Panc1 (cell line): ENCODE data around the gene HLA-DQA1. TPM values are rescaled to one million over a fixed set of nuclear protein-coding genes. Genes with fewer than 3 reads are reported as not detected.

ENCODE experiments used
- ATAC-seq: fragments of 200-7000 bp; cut with Tn5 transposase; 2 replicates; pipeline ENCODE4 v1.9.1; 2020; ENCODE audit warnings: mild to moderate bottlenecking, moderate library complexity
- BruUV-seq: library from RNA; stranded (reverse); fragments of 400-500 nt; replicated peaks from 2 replicates; lab custom pipeline; 2021; lab: Mats Ljungman, UMichigan
- CTCF ChIA-PET: fragments of 300-600 bp; sonication (Branson Sonifier 250); formaldehyde crosslinking; loops from one replicate; lab custom pipeline; 2022; ENCODE audit warnings: antibody characterized with exemption; lab: Charles Lee
- POLR2A ChIA-PET: fragments of 300-600 bp; sonication (Branson Sonifier 250); formaldehyde crosslinking; loops from one replicate; lab custom pipeline; 2022; ENCODE audit warnings: antibody characterized with exemption; lab: Charles Lee
- DNase-seq: peaks from one replicate; pipeline ENCODE4 v3.0.0-alpha.2; 2010; ENCODE audit warnings: low read depth, low spot score
- H3K27ac ChIP-seq: 2 replicates; pipeline ENCODE4 v1.5.1; 2011; ENCODE audit warnings: mild to moderate bottlenecking, low read length, inconsistent platforms
- H3K27me3 ChIP-seq: fragments of 200-500 bp; sonication (Bioruptor generic); 2 replicates; pipeline ENCODE4 v1.6.0; 2014; ENCODE audit warnings: low read length, inconsistent platforms; ENCODE audit not compliant: control insufficient read depth, insufficient read depth
- H3K36me3 ChIP-seq: fragments of 200-500 bp; sonication (Bioruptor generic); 2 replicates; pipeline ENCODE4 v1.5.1; 2014; ENCODE audit warnings: inconsistent platforms, mild to moderate bottlenecking, low read length, moderate library complexity; ENCODE audit not compliant: control insufficient read depth, insufficient read depth
- H3K4me1 ChIP-seq: 2 replicates; pipeline ENCODE4 v1.5.1; 2011; ENCODE audit warnings: inconsistent platforms, mild to moderate bottlenecking, low read length, moderate library complexity; ENCODE audit not compliant: control insufficient read depth, insufficient read depth
- H3K4me3 ChIP-seq, 2 experiments: 2 replicates each; pipeline ENCODE4 v1.5.1; 2011 to 2012; ENCODE audit warnings: low read depth in 2 of 2, low read length in 2 of 2, mild to moderate bottlenecking in 2 of 2, inconsistent platforms in 1 of 2, moderate library complexity in 1 of 2
- H3K9me3 ChIP-seq: fragments of 200-500 bp; sonication (Bioruptor generic); 2 replicates; pipeline ENCODE4 v1.5.1; 2014; ENCODE audit warnings: low read depth, mild to moderate bottlenecking, inconsistent platforms, low read length, moderate library complexity; ENCODE audit not compliant: control insufficient read depth, insufficient read depth
- POLR2AphosphoS5 ChIP-seq: IDR thresholded peaks from 2 replicates; pipeline ENCODE4 v1.6.1; 2012; ENCODE audit warnings: mild to moderate bottlenecking, low read depth, low read length, moderate library complexity
- SIN3A ChIP-seq: IDR thresholded peaks from 2 replicates; pipeline ENCODE4 v1.6.1; 2012; ENCODE audit warnings: low read depth, mild to moderate bottlenecking, low read length, moderate library complexity, borderline replicate concordance; ENCODE audit not compliant: insufficient read depth
- TCF7L2 ChIP-seq: IDR thresholded peaks from 2 replicates; pipeline ENCODE4 v1.6.1; 2011; ENCODE audit warnings: mild to moderate bottlenecking, low read depth, low read length, inconsistent platforms
- in situ Hi-C: cut with HindIII; loops from 2 replicates; pipeline ENCODE4 v1.10.0; 2016; ENCODE audit warnings: low sequenced_read_pairs, low pct_unique_long_range_greater_than_20kb
- intact Hi-C: fragments of 100-400 bp; cut with micrococcal nuclease; formaldehyde crosslinking; loops from one replicate; pipeline ENCODE4 v1.10.0; 2022; ENCODE audit not compliant: unreplicated experiment
- total RNA-seq: library from RNA; stranded (reverse); gene quantifications from one replicate; pipeline ENCODE4 v1.2.1, GENCODE V29; 2021; ENCODE audit not compliant: unreplicated experiment
- TF ChIP-seq, protein P1 (sequence below): fragments of 450-650 bp; IDR thresholded peaks from 2 replicates; pipeline ENCODE4 v1.5.1; 2017; ENCODE audit warnings: mild to moderate bottlenecking
- TF ChIP-seq, protein P2 (sequence below), 2 experiments: IDR thresholded peaks; 2 replicates each; pipeline ENCODE4 v1.6.1; 2011 to 2012; ENCODE audit warnings: low read depth in 2 of 2, control low read depth in 1 of 2, low read length in 1 of 2, mild to moderate bottlenecking in 1 of 2, moderate library complexity in 1 of 2; ENCODE audit not compliant: insufficient read depth in 1 of 2

Gene HLA-DQA1
- total RNA-seq, 1 experiment from 2014 or later, result 0.39 TPM

DNA sequence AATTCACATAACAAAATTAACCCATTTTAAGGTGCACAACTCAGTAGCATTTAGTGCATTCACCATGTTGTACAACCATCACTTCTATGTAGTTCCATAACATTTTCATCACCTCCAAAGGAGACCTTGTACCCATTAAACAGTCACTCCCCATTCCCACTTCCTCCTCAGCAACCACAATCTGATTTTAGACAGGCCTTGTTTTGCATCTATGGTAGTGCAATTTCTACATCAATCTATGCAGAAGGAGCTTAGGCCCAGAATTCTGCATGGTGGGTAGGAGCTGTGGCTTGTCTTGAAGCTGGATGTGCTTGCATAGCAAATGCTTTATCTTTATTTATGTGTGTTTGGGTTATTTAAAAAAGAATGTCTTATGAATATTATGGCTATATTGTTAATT is 13.5 kb upstream of the HLA-DQA1 start:
- H3K36me3 ChIP-seq, result no peaks in the 10 kb centered on the region
- CTCF ChIA-PET, result no interaction called here
- TF ChIP-seq TCF7L2 (no peak), SIN3A (no peak), POLR2AphosphoS5 (no peak)
- TF ChIP-seq, protein P1, sequence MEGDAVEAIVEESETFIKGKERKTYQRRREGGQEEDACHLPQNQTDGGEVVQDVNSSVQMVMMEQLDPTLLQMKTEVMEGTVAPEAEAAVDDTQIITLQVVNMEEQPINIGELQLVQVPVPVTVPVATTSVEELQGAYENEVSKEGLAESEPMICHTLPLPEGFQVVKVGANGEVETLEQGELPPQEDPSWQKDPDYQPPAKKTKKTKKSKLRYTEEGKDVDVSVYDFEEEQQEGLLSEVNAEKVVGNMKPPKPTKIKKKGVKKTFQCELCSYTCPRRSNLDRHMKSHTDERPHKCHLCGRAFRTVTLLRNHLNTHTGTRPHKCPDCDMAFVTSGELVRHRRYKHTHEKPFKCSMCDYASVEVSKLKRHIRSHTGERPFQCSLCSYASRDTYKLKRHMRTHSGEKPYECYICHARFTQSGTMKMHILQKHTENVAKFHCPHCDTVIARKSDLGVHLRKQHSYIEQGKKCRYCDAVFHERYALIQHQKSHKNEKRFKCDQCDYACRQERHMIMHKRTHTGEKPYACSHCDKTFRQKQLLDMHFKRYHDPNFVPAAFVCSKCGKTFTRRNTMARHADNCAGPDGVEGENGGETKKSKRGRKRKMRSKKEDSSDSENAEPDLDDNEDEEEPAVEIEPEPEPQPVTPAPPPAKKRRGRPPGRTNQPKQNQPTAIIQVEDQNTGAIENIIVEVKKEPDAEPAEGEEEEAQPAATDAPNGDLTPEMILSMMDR, result no peak
- TF ChIP-seq, protein P2, sequence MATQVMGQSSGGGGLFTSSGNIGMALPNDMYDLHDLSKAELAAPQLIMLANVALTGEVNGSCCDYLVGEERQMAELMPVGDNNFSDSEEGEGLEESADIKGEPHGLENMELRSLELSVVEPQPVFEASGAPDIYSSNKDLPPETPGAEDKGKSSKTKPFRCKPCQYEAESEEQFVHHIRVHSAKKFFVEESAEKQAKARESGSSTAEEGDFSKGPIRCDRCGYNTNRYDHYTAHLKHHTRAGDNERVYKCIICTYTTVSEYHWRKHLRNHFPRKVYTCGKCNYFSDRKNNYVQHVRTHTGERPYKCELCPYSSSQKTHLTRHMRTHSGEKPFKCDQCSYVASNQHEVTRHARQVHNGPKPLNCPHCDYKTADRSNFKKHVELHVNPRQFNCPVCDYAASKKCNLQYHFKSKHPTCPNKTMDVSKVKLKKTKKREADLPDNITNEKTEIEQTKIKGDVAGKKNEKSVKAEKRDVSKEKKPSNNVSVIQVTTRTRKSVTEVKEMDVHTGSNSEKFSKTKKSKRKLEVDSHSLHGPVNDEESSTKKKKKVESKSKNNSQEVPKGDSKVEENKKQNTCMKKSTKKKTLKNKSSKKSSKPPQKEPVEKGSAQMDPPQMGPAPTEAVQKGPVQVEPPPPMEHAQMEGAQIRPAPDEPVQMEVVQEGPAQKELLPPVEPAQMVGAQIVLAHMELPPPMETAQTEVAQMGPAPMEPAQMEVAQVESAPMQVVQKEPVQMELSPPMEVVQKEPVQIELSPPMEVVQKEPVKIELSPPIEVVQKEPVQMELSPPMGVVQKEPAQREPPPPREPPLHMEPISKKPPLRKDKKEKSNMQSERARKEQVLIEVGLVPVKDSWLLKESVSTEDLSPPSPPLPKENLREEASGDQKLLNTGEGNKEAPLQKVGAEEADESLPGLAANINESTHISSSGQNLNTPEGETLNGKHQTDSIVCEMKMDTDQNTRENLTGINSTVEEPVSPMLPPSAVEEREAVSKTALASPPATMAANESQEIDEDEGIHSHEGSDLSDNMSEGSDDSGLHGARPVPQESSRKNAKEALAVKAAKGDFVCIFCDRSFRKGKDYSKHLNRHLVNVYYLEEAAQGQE (IDR thresholded peaks at IDR 0.05; ENCODE audit: insufficient read depth in 1 of 2, low read depth in 2 of 2, low read length in 1 of 2), result no peak
- H3K9me3 ChIP-seq, result no peaks in the 10 kb centered on the region
- POLR2A ChIA-PET, result no interaction called here
- H3K27me3 ChIP-seq, result no peaks in the 10 kb centered on the region
- no peaks in the 10 kb centered on the region for H3K4me1 ChIP-seq
- no peak overlapping the region for H3K27ac ChIP-seq
- intact Hi-C loops (no loop called here), in situ Hi-C loops (no loop called here)
- H3K4me3 ChIP-seq, result no peak overlapping the region
- no peak for ATAC-seq
- no TSS peak for BruUV-seq
- no peak for DNase-seq

DNA sequence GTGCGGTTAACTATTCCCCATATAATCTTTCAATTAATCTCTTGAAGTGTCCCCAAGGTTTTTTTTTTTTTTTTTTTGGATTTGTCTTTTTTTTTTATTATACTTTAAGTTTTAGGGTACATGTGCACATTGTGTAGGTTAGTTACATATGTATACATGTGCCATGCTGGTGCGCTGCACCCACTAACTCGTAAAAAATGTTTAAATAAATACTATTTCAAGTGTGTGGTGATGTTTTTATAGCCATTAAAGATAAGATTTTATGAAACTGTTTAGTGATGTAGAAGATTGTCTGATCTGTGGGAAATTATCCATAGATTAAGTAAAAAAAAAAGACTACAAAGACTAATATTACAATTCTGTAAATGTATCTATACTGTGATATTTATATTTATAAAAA is 12.6 kb upstream of the HLA-DQA1 start:
- no peak overlapping the region for H3K27ac ChIP-seq
- DNase-seq (no peak), ATAC-seq (no peak)
- CTCF ChIA-PET, result no interaction called here
- TF ChIP-seq, protein P1, result no peak
- TF ChIP-seq TCF7L2 (no peak), SIN3A (no peak), POLR2AphosphoS5 (no peak)
- TF ChIP-seq, protein P2 (IDR thresholded peaks at IDR 0.05; ENCODE audit: insufficient read depth in 1 of 2, low read depth in 2 of 2, low read length in 1 of 2), result no peak
- intact Hi-C loops (no loop called here), in situ Hi-C loops (no loop called here)
- no peaks in the 10 kb centered on the region for H3K9me3 ChIP-seq
- POLR2A ChIA-PET, result no interaction called here
- H3K4me3 ChIP-seq, result no peak overlapping the region
- BruUV-seq, result no TSS peak
- H3K27me3 ChIP-seq, result no peaks in the 10 kb centered on the region
- H3K36me3 ChIP-seq, result no peaks in the 10 kb centered on the region
- H3K4me1 ChIP-seq, result no peaks in the 10 kb centered on the region
